Glutamatergic neuron (in vitro differentiated cells): ENCODE data around the gene BFAR. TPM values are rescaled to one million over a fixed set of nuclear protein-coding genes. Genes with fewer than 3 reads are reported as not detected.
"Not testable (repeated sequence)": the region's sequence is repeated elsewhere in the genome, so short reads cannot be mapped to it uniquely, and the experiment has no call there.

Source experiments
- DNase-seq: peaks from one replicate; pipeline ENCODE4 v3.0.0; 2022
- H3K27ac Mint-ChIP-seq: one replicate; pipeline ENCODE4 v1.8.0; 2020; ENCODE audit warnings: mild to moderate bottlenecking, mixed read lengths, inconsistent platforms; ENCODE audit not compliant: unreplicated experiment
- H3K27me3 Mint-ChIP-seq: one replicate; pipeline ENCODE4 v1.8.0; 2020; ENCODE audit warnings: mild to moderate bottlenecking, moderate library complexity, mixed read lengths, inconsistent platforms; ENCODE audit not compliant: unreplicated experiment
- H3K36me3 Mint-ChIP-seq: one replicate; pipeline ENCODE4 v1.8.0; 2020; ENCODE audit warnings: mild to moderate bottlenecking, mixed read lengths, inconsistent platforms; ENCODE audit not compliant: unreplicated experiment
- H3K4me1 Mint-ChIP-seq: one replicate; pipeline ENCODE4 v1.8.0; 2020; ENCODE audit warnings: mild to moderate bottlenecking, low read depth, mixed read lengths, inconsistent platforms; ENCODE audit not compliant: unreplicated experiment
- H3K4me3 Mint-ChIP-seq: one replicate; pipeline ENCODE4 v1.8.0; 2020; ENCODE audit warnings: mild to moderate bottlenecking, mixed read lengths, inconsistent platforms; ENCODE audit not compliant: unreplicated experiment
- H3K9me3 Mint-ChIP-seq: one replicate; pipeline ENCODE4 v1.8.0; 2020; ENCODE audit warnings: mild to moderate bottlenecking, moderate library complexity, mixed read lengths, inconsistent platforms; ENCODE audit not compliant: unreplicated experiment
- CTCF ChIP-seq: fragments of 200-600 bp; sonication (generic); IDR thresholded peaks from one replicate; pipeline ENCODE4 v1.5.0; 2021; ENCODE audit not compliant: partially characterized antibody, unreplicated experiment
- total RNA-seq: library from RNA; stranded (reverse); fragmentation: NEBNext Ultra II Directional; extraction: Animal tissue kit (Norgen Biotek cat#: 25700); gene quantifications from one replicate; pipeline ENCODE4 v1.2.1, GENCODE V29; 2021; ENCODE audit not compliant: unreplicated experiment

Gene BFAR
- total RNA-seq, 1 donor from 2014 or later: 70.7 TPM

- peaks cover 4% of the 10 kb centered on the region for H3K27me3 Mint-ChIP-seq
- peaks cover 7% of the 10 kb centered on the region for H3K9me3 Mint-ChIP-seq
- peaks cover 32% of the 10 kb centered on the region for H3K4me1 Mint-ChIP-seq
- no peak for DNase-seq
- TF ChIP-seq CTCF: no peak
- H3K27ac Mint-ChIP-seq: peak overlapping the region; percentile 96
- H3K4me3 Mint-ChIP-seq: peak overlapping the region; percentile 78
- no peaks in the 10 kb centered on the region for H3K36me3 Mint-ChIP-seq
Measured at GRCh38 chr16:14635395-14636165, 2.8 kb downstream of the BFAR start.

- Mint-ChIP-seq H3K27ac (peak overlapping the region; percentile 96), H3K4me3 (peak overlapping the region; percentile 78), H3K4me1 (peaks cover 38% of the 10 kb centered on the region)
- not testable (repeated sequence) for H3K36me3 Mint-ChIP-seq, H3K9me3 Mint-ChIP-seq, H3K27me3 Mint-ChIP-seq, DNase-seq
Measured at GRCh38 chr16:14636179-14636950, 3.6 kb downstream of the BFAR start.

DNA sequence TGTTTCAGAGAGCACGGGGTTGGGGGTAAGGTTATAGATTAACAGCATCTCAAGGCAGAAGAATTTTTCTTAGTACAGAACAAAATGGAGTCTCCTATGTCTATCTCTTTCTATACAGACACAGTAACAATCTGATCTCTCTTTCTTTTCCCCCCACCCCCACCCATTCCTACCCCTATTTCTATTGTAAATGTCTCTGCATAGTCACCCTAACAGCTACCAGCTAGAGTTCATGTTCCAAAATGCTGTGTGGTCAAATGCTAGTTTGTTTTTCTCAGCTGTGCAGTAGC, 4.1 kb downstream of the BFAR start:
- peaks cover 38% of the 10 kb centered on the region for H3K4me1 Mint-ChIP-seq
- peak overlapping the region; percentile 78 for H3K4me3 Mint-ChIP-seq
- not testable (repeated sequence) for DNase-seq, H3K27me3 Mint-ChIP-seq, H3K9me3 Mint-ChIP-seq, H3K36me3 Mint-ChIP-seq
- H3K27ac Mint-ChIP-seq: peak overlapping the region; percentile 96

GRCh38 chr16:14640538-14640937, 7.8 kb downstream of the BFAR start:
- peaks cover 24% of the 10 kb centered on the region for H3K4me1 Mint-ChIP-seq
- no peak for TF ChIP-seq CTCF
- peak overlapping the region; percentile 77 for H3K27ac Mint-ChIP-seq
- no peak overlapping the region for H3K4me3 Mint-ChIP-seq
- H3K27me3 Mint-ChIP-seq: peaks cover 3% of the 10 kb centered on the region
- H3K9me3 Mint-ChIP-seq: no peaks in the 10 kb centered on the region
- DNase-seq: no peak
- H3K36me3 Mint-ChIP-seq: no peaks in the 10 kb centered on the region

DNA sequence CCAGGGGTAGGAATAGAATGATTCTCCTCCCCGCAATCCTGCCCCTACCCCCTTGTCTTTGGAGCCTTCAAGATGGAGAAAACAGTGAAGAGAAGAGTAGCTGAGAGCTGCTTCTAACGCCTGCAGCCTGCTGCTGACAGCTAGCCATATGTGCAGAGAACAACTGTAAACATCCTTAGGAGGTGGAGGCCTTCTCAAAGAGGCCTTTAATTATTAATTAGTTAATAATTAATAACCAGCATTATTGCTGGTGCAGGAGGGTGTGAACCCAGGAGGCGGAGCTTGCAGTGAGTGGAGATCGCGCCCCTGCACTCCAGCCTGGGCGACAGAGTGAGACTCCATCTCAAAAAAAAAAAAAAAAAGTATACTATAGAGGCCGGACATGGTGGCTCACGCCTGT, 8.5 kb downstream of the BFAR start:
- Mint-ChIP-seq H3K36me3 (no peaks in the 10 kb centered on the region), H3K4me3 (peak overlapping the region; percentile 61), H3K27ac (peak overlapping the region; percentile 77), H3K9me3 (no peaks in the 10 kb centered on the region), H3K4me1 (peaks cover 20% of the 10 kb centered on the region), H3K27me3 (peaks cover 3% of the 10 kb centered on the region)
- TF ChIP-seq CTCF: no peak
- no peak for DNase-seq

- no peak for DNase-seq
- H3K4me3 Mint-ChIP-seq: no peak overlapping the region
Measured at GRCh38 chr16:14641926-14642325, 9.2 kb downstream of the BFAR start.

More at GRCh38 chr16:14641926-14642325, 9.2 kb downstream of the BFAR start:
- peaks cover 3% of the 10 kb centered on the region for H3K27me3 Mint-ChIP-seq
- no peak overlapping the region for H3K27ac Mint-ChIP-seq
- H3K4me1 Mint-ChIP-seq: peaks cover 17% of the 10 kb centered on the region
- no peaks in the 10 kb centered on the region for H3K9me3 Mint-ChIP-seq
- no peaks in the 10 kb centered on the region for H3K36me3 Mint-ChIP-seq
- no peak for TF ChIP-seq CTCF
